SJSA1 (cell line): ENCODE measurements around the gene FOXS1. TPM values are rescaled to one million over a fixed set of nuclear protein-coding genes. Genes with fewer than 3 reads are reported as not detected.

Source experiments
- DNase-seq, 2 experiments: peaks; one replicate each; pipeline ENCODE4 v3.0.0-alpha.2; 2015 to 2020; ENCODE audit warnings: low spot score in 2 of 2, low read depth in 1 of 2
- H3K27ac ChIP-seq: fragments of 250-450 bp; sonication (Bioruptor Pico); 2 replicates; pipeline ENCODE4 v1.5.1; 2020; ENCODE audit warnings: mild to moderate bottlenecking, moderate library complexity
- H3K27me3 ChIP-seq: fragments of 250-450 bp; sonication (Bioruptor Pico); replicated peaks from 2 replicates; pipeline ENCODE4 v1.5.1; 2020; ENCODE audit warnings: mild to moderate bottlenecking, moderate library complexity
- H3K36me3 ChIP-seq: fragments of 250-450 bp; sonication (Bioruptor Pico); 2 replicates; pipeline ENCODE4 v1.5.1; 2020; ENCODE audit warnings: mild to moderate bottlenecking
- H3K4me1 ChIP-seq: fragments of 250-450 bp; sonication (Bioruptor Pico); replicated peaks from 2 replicates; pipeline ENCODE4 v1.6.1; 2021; ENCODE audit warnings: mild to moderate bottlenecking
- H3K4me3 ChIP-seq: fragments of 250-450 bp; sonication (Bioruptor Pico); 2 replicates; pipeline ENCODE4 v1.5.1; 2020; ENCODE audit warnings: mild to moderate bottlenecking
- H3K9me3 ChIP-seq: fragments of 250-450 bp; sonication (Bioruptor Pico); replicated peaks from 2 replicates; pipeline ENCODE4 v1.5.1; 2020; ENCODE audit warnings: mild to moderate bottlenecking
- total RNA-seq: library from RNA; depleted of rRNA; stranded (reverse); fragments of >200 nt; shearing (Covaris generic); gene quantifications from 2 replicates; pipeline ENCODE4 v1.2.3, GENCODE V29; 2014

Gene FOXS1
- total RNA-seq, 1 experiment from 2014 or later = 1.5 TPM

DNA sequence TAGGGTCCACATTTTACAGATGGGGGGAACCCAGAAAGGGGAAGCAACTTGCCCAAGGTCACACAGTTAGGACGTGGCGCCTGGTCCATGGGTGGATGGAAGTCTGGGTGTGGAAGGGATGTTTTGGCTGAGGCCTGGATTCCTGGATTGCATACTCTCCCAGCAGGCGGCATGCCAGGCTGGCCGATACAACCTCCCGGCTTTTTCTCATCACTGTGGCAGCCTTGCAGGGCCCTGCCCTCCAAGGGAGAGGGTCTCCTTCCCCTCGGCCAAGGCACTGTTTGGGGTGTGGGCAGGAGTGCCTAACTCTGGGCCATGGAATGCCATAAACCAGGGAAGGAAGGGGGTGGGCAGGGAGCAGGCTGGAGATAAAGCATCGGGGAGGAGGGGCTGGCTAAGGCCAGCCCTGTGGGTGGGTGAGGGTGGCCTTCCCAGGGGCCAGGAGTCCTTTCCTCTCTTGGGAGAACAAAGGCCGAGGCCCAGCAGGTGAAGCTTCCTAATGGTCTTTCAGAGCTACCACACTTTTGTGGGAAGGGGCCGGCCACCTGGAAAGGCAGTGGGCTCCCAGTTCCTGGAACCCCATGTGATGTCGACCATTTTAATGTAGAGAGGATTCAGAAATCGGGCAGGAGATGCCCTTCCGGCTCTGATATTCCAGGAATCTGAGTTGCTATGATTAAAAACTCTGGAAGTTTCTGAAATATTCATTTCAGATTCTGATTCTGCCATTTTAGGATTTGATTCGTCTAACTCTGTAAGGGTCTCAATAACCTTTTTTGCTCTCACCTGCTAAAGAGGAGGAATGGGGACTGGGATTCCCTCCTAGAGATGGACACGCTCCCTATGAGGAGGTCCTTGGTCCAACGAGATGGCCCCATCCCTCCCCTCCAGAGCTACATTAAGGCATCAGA lies 4.2 kb downstream of the FOXS1 start:
- Histone ChIP-seq H3K9me3 (no peaks in the 10 kb centered on the region), H3K27ac (peak overlapping the region; percentile 16; the same call in 1 of the 2 replicates), H3K27me3 (no peaks in the 10 kb centered on the region), H3K4me3 (no peak overlapping the region), H3K36me3 (no peaks in the 10 kb centered on the region; the same call in 1 of the 2 replicates), H3K4me1 (peaks cover 100% of the 10 kb centered on the region)
- DNase-seq = no peak

DNA sequence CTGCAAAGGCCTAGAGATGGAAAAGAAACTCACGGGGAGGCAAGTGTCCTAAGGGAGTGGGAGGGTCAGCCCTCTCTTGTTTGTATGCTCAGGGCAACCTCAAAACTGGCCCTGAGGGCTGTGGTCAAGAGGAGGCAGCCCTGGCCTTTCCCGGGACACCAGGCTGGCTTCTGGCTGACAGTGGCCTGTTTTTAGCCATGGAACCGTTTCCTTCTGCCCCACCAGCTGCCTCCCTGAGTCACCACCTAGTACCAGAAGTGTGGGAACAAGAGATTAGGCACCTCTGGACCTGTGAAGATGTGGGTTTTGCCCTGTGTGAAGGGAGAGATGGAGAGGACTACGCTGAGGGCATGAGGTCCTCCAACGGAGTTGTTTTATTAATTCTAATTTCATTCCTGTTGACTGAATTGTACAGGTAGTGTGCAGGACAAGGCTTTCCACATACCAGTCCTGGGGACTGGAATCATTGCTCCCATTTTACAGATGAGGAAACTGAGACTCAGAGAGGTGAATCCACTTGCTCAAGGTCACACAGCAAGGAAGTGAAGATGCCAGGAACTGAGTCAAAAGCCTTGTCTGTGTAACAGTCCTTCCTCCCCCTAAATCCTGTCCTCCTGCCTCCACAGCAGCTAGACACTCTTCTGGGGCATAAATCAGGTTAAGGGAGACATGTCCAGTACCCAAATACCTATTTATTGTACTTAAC lies 5.5 kb downstream of the FOXS1 start:
- Histone ChIP-seq H3K9me3 (no peaks in the 10 kb centered on the region), H3K27ac (no peak overlapping the region), H3K27me3 (no peaks in the 10 kb centered on the region), H3K36me3 (no peaks in the 10 kb centered on the region; the same call in 1 of the 2 replicates), H3K4me3 (no peak overlapping the region), H3K4me1 (peaks cover 100% of the 10 kb centered on the region)
- DNase-seq = peak in 1 of 2 experiments; percentile 34

DNA sequence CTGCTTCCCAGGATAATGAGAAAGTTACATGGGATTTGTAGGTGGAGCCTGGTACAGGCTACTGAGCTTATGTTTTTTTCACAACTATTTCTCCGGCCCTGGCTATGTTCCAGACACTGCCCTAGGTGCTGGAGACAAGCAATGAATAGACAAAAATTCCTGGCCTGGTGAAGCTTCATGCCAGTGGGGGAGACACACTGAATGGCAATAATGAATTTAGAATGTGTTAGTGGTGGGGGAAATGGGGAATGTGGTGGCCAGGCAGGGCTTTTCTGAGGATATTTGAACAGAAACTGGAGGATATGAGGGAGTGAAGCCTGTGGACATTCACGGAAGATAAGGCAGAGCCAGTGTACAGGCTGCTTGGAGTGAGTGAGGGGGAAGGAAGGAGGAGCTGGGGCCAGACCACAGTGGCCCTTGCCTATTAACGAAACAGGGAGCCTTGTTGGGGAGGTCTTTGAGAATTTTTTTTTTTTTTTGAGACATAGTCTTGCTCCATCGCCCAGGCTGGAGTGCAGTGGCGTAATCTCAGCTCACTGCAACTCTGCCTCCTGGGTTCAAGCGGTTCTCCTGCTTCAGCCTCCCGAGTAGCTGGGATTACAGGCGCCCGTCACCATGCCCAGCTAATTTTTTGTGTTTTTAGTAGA lies 6.6 kb downstream of the FOXS1 start:
- Histone ChIP-seq H3K4me3 (no peak overlapping the region), H3K36me3 (no peaks in the 10 kb centered on the region; the same call in 1 of the 2 replicates), H3K27me3 (no peaks in the 10 kb centered on the region), H3K4me1 (peaks cover 100% of the 10 kb centered on the region), H3K9me3 (no peaks in the 10 kb centered on the region), H3K27ac (0 out of 2 replicates have a peak overlapping the region, but pooled peaks have one; percentile 2)
- peak in 1 of 2 experiments; percentile 47 for DNase-seq

DNA sequence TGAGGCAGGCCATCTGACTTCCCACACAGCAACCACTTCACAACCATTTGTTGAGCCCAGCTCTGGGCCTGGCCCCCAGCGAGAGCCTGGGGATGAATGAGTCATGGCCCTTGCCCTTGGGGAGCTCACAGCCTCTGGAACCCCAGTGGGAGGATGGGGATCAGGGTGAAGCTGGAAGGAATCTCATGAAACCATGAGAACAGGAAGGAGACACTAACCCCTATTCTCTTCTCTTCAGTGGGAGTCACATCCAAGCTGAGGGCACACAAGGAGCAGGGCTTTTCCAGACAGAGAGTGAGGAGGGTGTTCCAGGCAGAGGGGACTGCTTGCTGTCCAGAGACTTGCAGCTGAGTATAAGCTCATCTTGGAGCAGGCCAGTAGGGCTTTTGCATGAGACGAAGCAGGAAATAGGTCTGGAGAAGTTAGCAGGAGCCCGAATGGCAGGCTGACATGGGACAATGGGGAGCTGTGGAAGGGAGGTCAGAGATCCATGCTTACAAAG lies 7.5 kb downstream of the FOXS1 start:
- no peaks in the 10 kb centered on the region for H3K36me3 ChIP-seq
- H3K4me1 ChIP-seq = peaks cover 100% of the 10 kb centered on the region
- H3K9me3 ChIP-seq = no peaks in the 10 kb centered on the region
- no peaks in the 10 kb centered on the region for H3K27me3 ChIP-seq
- H3K4me3 ChIP-seq = no peak overlapping the region
- H3K27ac ChIP-seq = peak overlapping the region; percentile 10
- DNase-seq = peak; percentile 65 to 74

DNA sequence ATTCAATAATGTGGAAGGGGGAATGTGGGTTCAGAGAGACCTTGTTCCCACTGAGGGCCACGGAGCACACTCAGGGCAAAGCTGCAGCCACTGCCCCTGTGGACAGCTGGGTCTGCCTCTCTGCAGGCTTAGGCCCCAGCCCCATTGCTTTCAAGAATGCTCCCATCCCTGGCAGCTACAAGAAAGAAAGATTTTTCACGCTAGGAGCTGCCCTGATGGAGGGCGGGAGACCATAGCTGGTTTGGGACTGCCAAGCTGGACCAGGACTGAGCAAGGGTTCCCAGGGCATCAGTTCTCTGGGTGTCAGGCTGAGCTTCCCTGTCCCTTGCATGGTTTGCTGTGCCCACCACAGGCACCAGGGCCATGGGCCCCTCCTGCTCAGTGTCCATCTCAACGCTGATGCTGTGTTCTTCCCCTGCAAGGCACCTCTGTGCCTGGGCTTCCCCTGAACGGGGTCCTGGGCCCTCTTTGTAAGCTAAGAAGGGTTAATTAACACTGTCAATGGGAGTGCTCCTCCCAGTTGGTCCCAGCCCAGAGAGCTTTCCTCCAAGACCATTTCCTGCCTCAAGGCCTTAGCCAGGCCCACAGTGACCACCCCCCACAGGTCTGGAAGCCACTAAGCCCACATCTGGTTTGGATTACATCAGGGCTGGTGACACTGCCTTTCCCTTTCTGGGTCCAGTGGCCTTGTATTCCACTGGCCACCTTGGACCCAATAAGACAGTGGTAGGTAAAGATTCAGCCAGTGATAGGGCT lies 8.4 kb downstream of the FOXS1 start:
- H3K4me1 ChIP-seq = peaks cover 98% of the 10 kb centered on the region
- H3K27me3 ChIP-seq = no peaks in the 10 kb centered on the region
- no peaks in the 10 kb centered on the region for H3K36me3 ChIP-seq

DNA sequence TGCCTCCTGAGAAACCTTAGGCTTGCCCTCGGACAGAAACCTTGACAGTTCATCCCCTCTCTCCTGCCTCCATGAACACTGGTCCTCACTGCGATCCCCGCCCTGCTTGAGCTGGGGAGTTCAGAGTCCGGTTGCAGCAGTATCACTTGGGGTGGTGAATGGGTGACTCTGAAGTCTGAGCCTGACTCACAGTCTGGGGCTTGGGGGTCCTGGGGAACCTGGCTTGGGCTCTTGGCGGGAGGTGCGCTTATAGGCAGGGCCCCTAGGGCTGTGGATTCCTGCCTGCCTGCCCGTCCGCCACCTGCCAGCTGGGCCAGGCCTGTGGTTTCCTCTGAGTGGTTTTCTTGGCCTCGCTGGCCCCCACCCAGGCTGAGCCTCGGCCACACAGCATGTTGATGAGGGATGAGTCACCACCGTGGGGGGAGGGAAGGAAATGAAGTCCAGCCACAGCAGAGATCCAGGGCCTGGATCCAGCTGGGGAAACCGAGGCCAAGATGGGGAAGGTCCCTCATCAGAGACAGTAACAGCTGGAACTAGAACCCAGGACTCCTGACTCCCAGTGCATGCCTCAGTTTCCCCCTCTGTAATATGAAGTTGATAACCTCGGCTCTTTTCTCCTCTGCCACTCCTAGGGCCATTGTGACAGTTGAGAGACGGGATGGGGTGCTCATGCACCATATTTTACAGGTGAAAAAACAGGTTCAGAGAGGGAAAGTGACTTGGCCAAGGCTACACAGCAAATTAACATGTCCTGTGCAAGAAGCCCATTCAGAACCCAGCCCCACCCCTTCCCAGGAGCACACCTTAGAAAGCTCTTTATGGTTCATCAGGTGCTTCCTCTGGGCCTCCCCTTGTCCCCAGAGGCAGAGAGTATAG lies 9.2 kb downstream of the FOXS1 start:
- DNase-seq = peak; percentile 96 to 98
- H3K9me3 ChIP-seq = no peaks in the 10 kb centered on the region
- H3K27ac ChIP-seq = peak overlapping the region; percentile 10; the same call in 1 of the 2 replicates
- no peak overlapping the region for H3K4me3 ChIP-seq
- H3K4me1 ChIP-seq = peaks cover 90% of the 10 kb centered on the region
- H3K27me3 ChIP-seq = no peaks in the 10 kb centered on the region
- no peaks in the 10 kb centered on the region; the same call in 1 of the 2 replicates for H3K36me3 ChIP-seq

More for the DNA sequence above, 8.4 kb downstream of the FOXS1 start:
- Histone ChIP-seq H3K4me3 (no peak overlapping the region), H3K9me3 (no peaks in the 10 kb centered on the region), H3K27ac (peak overlapping the region; percentile 10)
- peak; percentile 64 to 73 for DNase-seq

DNA sequence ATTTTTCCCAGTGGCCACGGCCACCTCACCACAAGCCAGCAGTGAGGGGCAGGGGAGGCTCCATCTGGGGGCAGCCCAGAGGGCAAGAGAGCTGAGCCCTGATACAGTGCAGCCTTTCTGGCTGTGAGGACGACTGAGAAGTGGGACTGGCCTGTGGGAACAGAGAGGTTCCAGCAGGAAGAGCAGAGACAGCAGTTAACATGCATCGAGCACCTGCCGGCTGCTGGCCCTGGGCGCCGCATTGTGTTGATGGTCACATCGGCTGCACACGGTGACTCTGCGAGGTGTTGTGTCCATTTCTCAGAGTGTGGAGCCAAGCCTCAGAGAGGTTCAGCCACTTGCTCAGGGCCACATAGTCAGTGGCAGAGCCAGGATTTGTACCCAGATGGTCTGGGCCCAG lies 9.8 kb downstream of the FOXS1 start:
- H3K27ac ChIP-seq = no peak overlapping the region
- H3K9me3 ChIP-seq = no peaks in the 10 kb centered on the region
- H3K4me1 ChIP-seq = peaks cover 84% of the 10 kb centered on the region
- H3K4me3 ChIP-seq = no peak overlapping the region
- no peaks in the 10 kb centered on the region for H3K27me3 ChIP-seq
- H3K36me3 ChIP-seq = no peaks in the 10 kb centered on the region; the same call in 1 of the 2 replicates
- no peak for DNase-seq

DNA sequence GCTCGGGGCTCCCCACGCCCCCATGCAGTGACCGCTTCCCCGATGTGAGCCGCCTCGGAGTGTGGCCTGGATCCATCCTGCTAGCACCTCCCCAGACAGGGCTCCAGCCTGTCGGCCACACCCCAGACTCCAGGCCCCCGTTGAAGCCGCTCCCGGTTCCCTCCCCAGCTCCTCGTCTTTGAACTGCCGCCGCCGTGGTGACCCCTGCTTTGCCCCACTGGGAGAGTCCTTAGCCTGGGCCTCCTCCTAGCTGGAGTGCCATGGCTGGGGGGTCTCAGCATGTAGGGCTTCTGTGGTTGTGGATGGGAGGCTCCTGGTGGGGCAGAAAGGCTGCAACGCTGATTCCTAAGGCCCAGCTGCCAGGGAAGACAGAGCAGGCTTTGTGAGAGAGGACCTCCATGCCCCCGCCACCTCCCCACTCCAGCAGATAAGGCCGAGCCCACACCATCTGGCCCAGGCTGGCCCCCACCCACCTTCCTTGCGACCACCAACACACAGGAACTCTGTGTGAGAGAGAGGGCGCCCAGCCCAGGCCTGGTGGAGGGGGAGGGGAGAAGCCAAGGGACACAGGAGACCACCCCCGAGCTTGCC lies 11.4 kb downstream of the FOXS1 start:
- Histone ChIP-seq H3K4me1 (peaks cover 78% of the 10 kb centered on the region), H3K36me3 (no peaks in the 10 kb centered on the region; the same call in 1 of the 2 replicates), H3K27ac (peak overlapping the region; percentile 55), H3K9me3 (no peaks in the 10 kb centered on the region), H3K27me3 (no peaks in the 10 kb centered on the region), H3K4me3 (no peak overlapping the region)
- DNase-seq = peak; percentile 89 to 91

DNA sequence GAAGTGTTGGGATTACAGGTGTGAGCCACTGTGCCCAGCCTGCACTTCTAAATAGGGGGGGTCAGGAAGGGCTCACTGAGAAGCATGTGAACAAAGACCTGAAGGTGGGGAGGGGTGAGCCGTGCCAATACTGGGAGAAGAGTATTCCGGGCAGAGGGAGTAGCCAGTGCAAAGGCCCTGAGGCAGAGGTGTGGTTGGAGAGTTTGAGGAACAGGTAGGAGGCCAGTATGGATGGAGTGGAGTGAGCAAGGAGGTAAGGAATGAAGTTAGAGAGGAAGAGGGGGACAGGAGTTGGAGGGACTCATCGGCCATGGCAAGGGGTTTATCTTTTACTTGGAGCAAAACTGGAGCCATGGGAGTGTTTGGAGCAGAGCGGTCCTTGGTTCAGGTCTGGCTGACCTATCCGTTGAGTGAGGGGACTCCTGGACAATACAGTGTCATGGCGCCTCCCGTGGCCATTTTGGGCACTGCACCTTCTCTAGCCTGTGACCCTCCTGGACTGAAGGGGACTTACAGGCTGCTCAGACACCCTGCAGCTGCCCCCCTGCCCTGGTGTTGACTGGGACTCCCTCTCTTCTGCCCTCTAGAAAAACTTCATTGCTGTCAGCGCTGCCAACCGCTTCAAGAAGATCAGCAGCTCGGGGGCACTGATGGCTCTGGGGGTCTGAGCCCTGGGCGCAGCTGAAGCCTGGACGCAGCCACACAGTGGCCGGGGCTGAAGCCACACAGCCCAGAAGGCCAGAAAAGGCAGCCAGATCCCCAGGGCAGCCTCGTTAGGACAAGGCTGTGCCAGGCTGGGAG lies 12.1 kb downstream of the FOXS1 start:
- H3K27me3 ChIP-seq = no peaks in the 10 kb centered on the region
- peaks cover 71% of the 10 kb centered on the region for H3K4me1 ChIP-seq
- peak; percentile 83 to 87 for DNase-seq
- H3K4me3 ChIP-seq = no peak overlapping the region
- H3K27ac ChIP-seq = peak overlapping the region; percentile 55
- no peaks in the 10 kb centered on the region for H3K9me3 ChIP-seq
- no peaks in the 10 kb centered on the region; the same call in 1 of the 2 replicates for H3K36me3 ChIP-seq

DNA sequence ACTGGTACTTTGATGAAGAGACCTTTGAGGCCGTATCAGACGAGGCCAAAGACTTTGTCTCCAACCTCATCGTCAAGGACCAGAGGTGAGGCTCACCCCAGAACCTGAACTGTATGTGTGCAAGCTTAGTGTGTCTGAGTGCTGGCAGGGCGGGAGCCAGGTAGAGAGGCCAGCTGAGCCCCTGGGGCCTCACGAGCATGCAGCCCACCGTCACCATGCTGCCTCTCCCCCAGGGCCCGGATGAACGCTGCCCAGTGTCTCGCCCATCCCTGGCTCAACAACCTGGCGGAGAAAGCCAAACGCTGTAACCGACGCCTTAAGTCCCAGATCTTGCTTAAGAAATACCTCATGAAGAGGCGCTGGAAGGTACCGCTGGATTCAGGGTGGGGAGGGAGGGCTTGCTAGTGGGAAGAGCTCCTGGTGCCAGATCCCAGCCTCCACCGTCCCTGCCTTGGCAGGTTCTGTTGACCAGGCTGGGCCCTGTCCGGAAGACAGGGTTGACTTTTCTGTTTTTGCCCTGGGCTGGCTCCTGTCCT lies 13.6 kb downstream of the FOXS1 start:
- H3K4me1 ChIP-seq = peaks cover 56% of the 10 kb centered on the region
- no peaks in the 10 kb centered on the region for H3K9me3 ChIP-seq
- DNase-seq = no peak
- no peaks in the 10 kb centered on the region for H3K27me3 ChIP-seq
- H3K36me3 ChIP-seq = no peaks in the 10 kb centered on the region; the same call in 1 of the 2 replicates
- H3K27ac ChIP-seq = no peak overlapping the region
- no peak overlapping the region for H3K4me3 ChIP-seq

DNA sequence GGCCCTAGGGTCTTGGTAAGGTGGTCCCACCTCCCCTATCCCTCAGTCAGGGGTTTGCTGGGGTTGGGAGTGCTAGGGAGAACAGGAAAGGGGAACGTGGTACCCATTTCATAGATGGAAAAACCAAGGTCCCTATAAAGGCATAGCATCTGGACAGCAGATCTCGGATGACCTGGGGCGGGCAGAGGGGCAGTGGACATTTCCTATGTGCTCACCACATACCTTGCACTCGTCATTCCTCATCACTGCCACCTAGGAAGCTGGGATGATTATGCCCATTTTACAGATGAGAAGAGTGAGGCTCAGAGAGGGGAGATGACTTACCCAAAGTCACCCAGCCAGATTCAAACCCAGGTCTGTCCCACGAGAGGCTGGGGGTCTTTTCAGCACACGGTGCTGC lies 14.2 kb downstream of the FOXS1 start:
- Histone ChIP-seq H3K9me3 (no peaks in the 10 kb centered on the region), H3K27ac (no peak overlapping the region)
- DNase-seq = no peak

More for the DNA sequence above, 14.2 kb downstream of the FOXS1 start:
- Histone ChIP-seq H3K36me3 (no peaks in the 10 kb centered on the region; the same call in 1 of the 2 replicates), H3K4me1 (peaks cover 50% of the 10 kb centered on the region), H3K27me3 (no peaks in the 10 kb centered on the region), H3K4me3 (no peak overlapping the region)
